Upper lobe of left lung (tissue), 6 donors: ENCODE results near the gene S100A1. TPM values are rescaled to one million over a fixed set of nuclear protein-coding genes. Genes with fewer than 3 reads are reported as not detected.
"Not testable (repeated sequence)": the region's sequence is repeated elsewhere in the genome, so short reads cannot be mapped to it uniquely, and the experiment has no call there.

Experiments used
- ATAC-seq, 2 donors: fragments of 200-7000 bp; cut with Tn5 transposase; one replicate each; pipeline ENCODE4 v1.9.1; 2022; ENCODE audit warnings: mild to moderate bottlenecking in 2 of 2, moderate library complexity in 2 of 2; ENCODE audit not compliant: low FRiP score in 2 of 2
- DNase-seq, 2 donors: peaks; one replicate each; pipeline ENCODE4 v3.0.0-alpha.2; 2019 to 2020
- H3K27ac ChIP-seq, 4 donors: fragments of 200-600 bp; sonication (generic); one replicate each; pipeline ENCODE4 v1.5.1; 2016 to 2019
- H3K27me3 ChIP-seq, 4 donors: fragments of 200-600 bp; sonication (generic); one replicate each; pipeline ENCODE4 v1.5.1; 2017 to 2019
- H3K36me3 ChIP-seq, 4 donors: fragments of 200-600 bp; sonication (generic); one replicate each; pipeline ENCODE4 v1.5.1; 2016 to 2019
- H3K4me1 ChIP-seq, 4 donors: fragments of 200-600 bp; sonication (generic); one replicate each; pipeline ENCODE4 v1.5.1; 2018 to 2019
- H3K4me3 ChIP-seq, 4 donors: fragments of 200-600 bp; sonication (generic); one replicate each; pipeline ENCODE4 v1.5.1; 2017 to 2019; ENCODE audit warnings: mild to moderate bottlenecking in 2 of 4, moderate library complexity in 1 of 4
- H3K9me3 ChIP-seq, 4 donors: fragments of 200-600 bp; sonication (generic); one replicate each; pipeline ENCODE4 v1.5.1; 2018 to 2019
- EP300 ChIP-seq, 4 donors: sonication (generic); formaldehyde crosslinking; IDR thresholded peaks; one replicate each; pipeline ENCODE4 v1.5.1; 2017; ENCODE audit warnings: antibody characterized with exemption in 4 of 4, control low read depth in 2 of 4
- POLR2A ChIP-seq, 4 donors: fragments of 450-650 bp; IDR thresholded peaks; one replicate each; pipeline ENCODE4 v1.5.1; 2016 to 2017; ENCODE audit warnings: antibody characterized with exemption in 4 of 4, mild to moderate bottlenecking in 2 of 4
- POLR2AphosphoS5 ChIP-seq, 2 donors: sonication (generic); formaldehyde crosslinking; IDR thresholded peaks; one replicate each; pipeline ENCODE4 v1.5.1; 2017; ENCODE audit warnings: antibody characterized with exemption in 2 of 2
- WGBS, 2 donors: methylation state at CpG; one replicate each; pipeline ENCODE4 v1.1.5; 2017 to 2018; 5-methylcytosine and 5-hydroxymethylcytosine counted together
- total RNA-seq, 6 donors: library from RNA; depleted of rRNA in 4 of 6; stranded (reverse); fragments of >200 nt in 4 of 6; gene quantifications; one replicate each; pipeline versions ENCODE4 v1.1.0 to v1.2.1, GENCODE V29; 2016 to 2021
- TF ChIP-seq, protein P1 (sequence below), 6 experiments: fragments of 450-650 bp in 4 of 6; fragments of 200-600 bp in 2 of 6; sonication (generic) in 2 of 6; IDR thresholded peaks; one replicate each; pipeline ENCODE4 v1.5.1; 2016 to 2019; ENCODE audit warnings: antibody characterized with exemption in 6 of 6
- donor health status: DM: no; HTN: no; CAD: no; lungs with moderate emphysema.
- donor health status: DM: no; HTN: yes; CAD: no; lungs with severe emphysema.

The S100A1 gene
- total RNA-seq, 6 donors from 2014 or later: 1.1 TPM; not detected in 5

DNA sequence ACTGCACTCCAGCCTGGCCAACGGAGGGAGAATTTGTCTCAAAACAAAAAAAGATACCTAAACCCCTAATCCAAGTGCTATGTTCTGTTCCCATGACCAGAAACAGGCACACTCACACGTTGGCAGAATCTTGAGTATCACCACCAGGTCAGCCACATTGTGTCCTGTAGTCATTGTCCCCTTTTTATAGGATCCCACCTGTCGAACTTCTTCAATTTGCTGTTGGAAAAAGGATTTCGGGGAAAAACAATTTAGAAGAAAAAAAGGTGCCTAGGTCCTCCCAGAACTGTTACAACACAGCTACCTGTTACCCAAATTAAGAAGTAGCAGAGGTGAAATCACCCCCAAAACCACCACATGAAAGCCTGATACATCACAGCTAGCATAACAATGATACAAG, 39.2 kb downstream of the S100A1 start:
- Histone ChIP-seq H3K27me3 (no peaks in the 10 kb centered on the region), H3K9me3 (no peaks in the 10 kb centered on the region), H3K4me3 (no peak overlapping the region), H3K4me1 (peaks cover 8 to 23% (median 19%) of the 10 kb centered on the region in 4 donors), H3K27ac (no peak overlapping the region), H3K36me3 (peaks cover 59 to 73% (median 63%) of the 10 kb centered on the region in 4 donors)
- DNase-seq (no peak), ATAC-seq (no peak)
- TF ChIP-seq POLR2AphosphoS5 (IDR thresholded peaks at IDR 0.05) (no peak), EP300 (IDR thresholded peaks at IDR 0.05) (no peak), POLR2A (IDR thresholded peaks at IDR 0.05) (no peak)
- TF ChIP-seq, protein P1, sequence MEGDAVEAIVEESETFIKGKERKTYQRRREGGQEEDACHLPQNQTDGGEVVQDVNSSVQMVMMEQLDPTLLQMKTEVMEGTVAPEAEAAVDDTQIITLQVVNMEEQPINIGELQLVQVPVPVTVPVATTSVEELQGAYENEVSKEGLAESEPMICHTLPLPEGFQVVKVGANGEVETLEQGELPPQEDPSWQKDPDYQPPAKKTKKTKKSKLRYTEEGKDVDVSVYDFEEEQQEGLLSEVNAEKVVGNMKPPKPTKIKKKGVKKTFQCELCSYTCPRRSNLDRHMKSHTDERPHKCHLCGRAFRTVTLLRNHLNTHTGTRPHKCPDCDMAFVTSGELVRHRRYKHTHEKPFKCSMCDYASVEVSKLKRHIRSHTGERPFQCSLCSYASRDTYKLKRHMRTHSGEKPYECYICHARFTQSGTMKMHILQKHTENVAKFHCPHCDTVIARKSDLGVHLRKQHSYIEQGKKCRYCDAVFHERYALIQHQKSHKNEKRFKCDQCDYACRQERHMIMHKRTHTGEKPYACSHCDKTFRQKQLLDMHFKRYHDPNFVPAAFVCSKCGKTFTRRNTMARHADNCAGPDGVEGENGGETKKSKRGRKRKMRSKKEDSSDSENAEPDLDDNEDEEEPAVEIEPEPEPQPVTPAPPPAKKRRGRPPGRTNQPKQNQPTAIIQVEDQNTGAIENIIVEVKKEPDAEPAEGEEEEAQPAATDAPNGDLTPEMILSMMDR (IDR thresholded peaks at IDR 0.05): no peak
- WGBS, 2 donors: 89 to 90% methylated on average over 4 of the region's 4 CpGs

DNA sequence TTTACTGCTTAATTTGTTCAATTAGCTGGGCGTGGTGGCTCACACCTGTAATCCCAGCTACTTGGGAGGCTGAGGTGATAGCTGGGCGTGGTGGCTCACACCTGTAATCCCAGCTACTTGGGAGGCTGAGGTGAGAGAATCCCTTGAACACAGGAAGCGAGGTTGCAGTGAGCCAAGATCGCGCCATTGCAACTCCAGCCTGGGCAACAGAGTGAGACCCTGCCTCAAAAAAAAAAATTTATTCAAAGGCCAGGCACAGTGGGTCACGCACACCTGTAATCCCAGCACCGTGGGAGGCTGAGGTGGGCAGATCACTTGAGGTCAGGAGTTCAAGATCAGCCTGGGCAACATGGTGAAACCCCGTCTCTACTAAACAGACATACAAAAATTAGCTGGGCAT, 40.4 kb downstream of the S100A1 start:
- H3K9me3 ChIP-seq, DNase-seq, H3K27ac ChIP-seq, H3K4me3 ChIP-seq, H3K27me3 ChIP-seq, ATAC-seq: not testable (repeated sequence)
- 91 to 96% methylated on average over 8 of the region's 8 CpGs for whole genome bisulfite sequencing, 2 donors
- H3K36me3 ChIP-seq: peaks cover 50 to 61% (median 52%) of the 10 kb centered on the region in 4 donors
- H3K4me1 ChIP-seq: peaks cover 8 to 23% (median 19%) of the 10 kb centered on the region in 4 donors

DNA sequence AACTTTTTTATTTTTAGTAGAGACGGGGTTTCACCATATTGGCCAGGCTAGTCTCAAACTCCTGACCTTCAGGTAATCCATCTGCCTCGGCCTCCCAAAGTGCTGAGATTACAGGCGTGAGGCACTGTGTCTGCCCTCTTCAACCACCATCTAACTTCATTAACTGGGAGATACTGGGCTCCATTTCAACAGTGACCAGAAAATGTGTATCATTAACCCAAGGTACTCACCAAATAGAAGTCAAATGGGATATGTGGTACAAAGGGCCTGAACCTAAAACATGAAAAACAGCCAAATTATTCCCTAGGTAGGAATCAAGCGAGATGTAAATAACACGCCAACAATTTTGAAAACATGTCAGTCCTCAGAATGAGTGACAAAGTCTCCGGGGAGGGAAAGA, 41.4 kb downstream of the S100A1 start:
- no peaks in the 10 kb centered on the region for H3K27me3 ChIP-seq
- peak overlapping the region; percentile 75 to 91 (median 84) for H3K4me3 ChIP-seq
- DNase-seq (no peak), ATAC-seq (no peak)
- WGBS, 2 donors: 80 to 84% methylated on average over 6 of the region's 6 CpGs
- peaks cover 8 to 23% (median 19%) of the 10 kb centered on the region in 4 donors for H3K4me1 ChIP-seq
- no peaks in the 10 kb centered on the region for H3K9me3 ChIP-seq
- TF ChIP-seq EP300 (IDR thresholded peaks at IDR 0.05) (no peak), POLR2AphosphoS5 (IDR thresholded peaks at IDR 0.05) (no peak), POLR2A (IDR thresholded peaks at IDR 0.05) (no peak)
- TF ChIP-seq, protein P1 (IDR thresholded peaks at IDR 0.05): no peak
- H3K36me3 ChIP-seq: peaks cover 41 to 52% (median 43%) of the 10 kb centered on the region in 4 donors
- peak overlapping the region in 1 of 4 donors; percentile 91 for H3K27ac ChIP-seq

DNA sequence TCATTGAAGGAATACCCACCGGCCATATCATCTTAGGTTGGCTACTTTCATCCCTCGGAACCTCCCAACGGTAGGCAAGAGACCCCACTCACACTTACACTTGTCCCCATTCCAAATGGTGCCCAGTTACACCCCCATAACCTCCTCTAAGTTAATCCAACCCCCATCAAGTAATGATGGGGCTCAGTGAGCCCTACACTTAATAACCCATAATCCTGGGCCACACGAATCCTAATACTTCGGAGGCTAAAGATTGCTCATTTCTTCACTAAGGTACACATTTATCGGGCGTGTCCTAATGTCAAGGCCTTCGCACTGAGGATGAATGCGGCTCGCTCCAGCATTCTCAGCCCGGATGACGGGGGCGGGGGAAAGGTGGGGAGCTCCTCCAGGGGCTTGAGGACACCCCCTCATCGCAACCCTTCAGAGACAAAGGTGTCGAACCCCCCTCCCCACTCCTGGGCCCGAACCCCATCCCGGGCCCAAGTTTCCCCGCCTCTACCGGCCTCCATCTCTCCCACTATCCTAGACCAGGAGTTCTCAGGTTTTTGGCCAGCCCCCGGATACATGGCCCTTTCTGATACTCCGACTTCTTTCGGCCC, 42.1 kb downstream of the S100A1 start:
- peak overlapping the region; percentile 89 to 91 (median 90) for H3K27ac ChIP-seq
- 1 to 3% methylated on average over 17 to 22 of the region's 22 CpGs for WGBS, 2 donors
- H3K27me3 ChIP-seq: no peaks in the 10 kb centered on the region
- peaks cover 34 to 44% (median 35%) of the 10 kb centered on the region in 4 donors for H3K36me3 ChIP-seq
- ATAC-seq: peak in 1 of 2 donors; percentile 8
- TF ChIP-seq POLR2AphosphoS5 (IDR thresholded peaks at IDR 0.05) (no peak), POLR2A (IDR thresholded peaks at IDR 0.05) (no peak), EP300 (IDR thresholded peaks at IDR 0.05) (no peak)
- TF ChIP-seq, protein P1 (IDR thresholded peaks at IDR 0.05): no peak
- DNase-seq: no peak
- H3K4me1 ChIP-seq: peaks cover 8 to 23% (median 19%) of the 10 kb centered on the region in 4 donors
- H3K9me3 ChIP-seq: no peaks in the 10 kb centered on the region
- peak overlapping the region; percentile 75 to 91 (median 84) for H3K4me3 ChIP-seq

DNA sequence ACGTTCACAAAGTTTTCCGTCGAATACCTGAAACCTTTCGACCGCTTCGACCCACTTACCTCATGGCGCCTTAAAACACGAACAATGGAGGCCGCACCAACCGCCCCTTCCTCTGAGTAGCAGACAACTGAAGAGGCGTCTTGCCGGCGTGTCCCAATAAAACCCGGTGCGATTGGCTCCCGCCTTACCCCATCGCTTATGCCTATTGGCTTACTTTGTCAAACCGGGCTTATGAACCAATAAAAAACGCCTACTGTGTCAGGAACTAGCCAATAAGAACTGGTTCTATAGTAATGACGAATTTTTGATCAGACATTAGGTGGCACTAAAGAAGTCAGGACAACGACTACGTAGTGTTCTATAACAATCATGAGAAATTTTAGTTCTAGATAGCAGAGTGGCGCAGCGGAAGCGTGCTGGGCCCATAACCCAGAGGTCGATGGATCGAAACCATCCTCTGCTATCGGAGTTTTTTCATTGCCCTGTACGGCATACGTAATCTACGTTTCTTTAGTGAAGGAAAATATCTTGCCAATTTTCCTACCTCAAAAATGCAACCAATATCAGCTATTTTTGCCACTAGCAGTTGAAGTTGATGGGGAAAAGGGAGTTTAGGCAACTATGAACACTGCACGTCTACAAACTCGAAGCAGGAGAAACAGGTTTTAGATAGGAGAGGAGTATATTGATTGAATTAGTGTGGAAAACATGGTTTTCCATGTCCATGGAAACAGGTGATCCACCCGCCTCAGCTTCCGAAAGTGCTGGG, 42.8 kb downstream of the S100A1 start, which contains the start of gene ILF2:
ILF2 (minus strand) TSS at position 135 of the 769 bp plus-strand sequence; CDS start at position 64, 71 bp downstream.
- ATAC-seq (peak; percentile 96 to 99), DNase-seq (peak in 1 of 2 donors; percentile 94)
- no peaks in the 10 kb centered on the region for H3K27me3 ChIP-seq
- peak within 1 kb of the TSS; percentile 75 to 91 (median 84) for H3K4me3 ChIP-seq
- peak within 1 kb of the TSS; percentile 89 to 91 (median 90) for H3K27ac ChIP-seq
- H3K9me3 ChIP-seq: no peaks in the 10 kb centered on the region
- peak in 3 of 4 donors; percentile 71 to 90 (median 89) for TF ChIP-seq POLR2A (IDR thresholded peaks at IDR 0.05)
- TF ChIP-seq EP300 (IDR thresholded peaks at IDR 0.05): no peak
- TF ChIP-seq POLR2AphosphoS5 (IDR thresholded peaks at IDR 0.05): peak; percentile 92 to 93
- TF ChIP-seq, protein P1 (IDR thresholded peaks at IDR 0.05): peak in 2 of 6 experiments; percentile 7 to 20
- peaks cover 8 to 23% (median 19%) of the 10 kb centered on the region in 4 donors for H3K4me1 ChIP-seq
- H3K36me3 ChIP-seq: peaks cover 28 to 37% (median 29%) of the 10 kb centered on the region in 4 donors
- 0% methylated on average over 32 to 35 of the region's 35 CpGs for WGBS, 2 donors

DNA sequence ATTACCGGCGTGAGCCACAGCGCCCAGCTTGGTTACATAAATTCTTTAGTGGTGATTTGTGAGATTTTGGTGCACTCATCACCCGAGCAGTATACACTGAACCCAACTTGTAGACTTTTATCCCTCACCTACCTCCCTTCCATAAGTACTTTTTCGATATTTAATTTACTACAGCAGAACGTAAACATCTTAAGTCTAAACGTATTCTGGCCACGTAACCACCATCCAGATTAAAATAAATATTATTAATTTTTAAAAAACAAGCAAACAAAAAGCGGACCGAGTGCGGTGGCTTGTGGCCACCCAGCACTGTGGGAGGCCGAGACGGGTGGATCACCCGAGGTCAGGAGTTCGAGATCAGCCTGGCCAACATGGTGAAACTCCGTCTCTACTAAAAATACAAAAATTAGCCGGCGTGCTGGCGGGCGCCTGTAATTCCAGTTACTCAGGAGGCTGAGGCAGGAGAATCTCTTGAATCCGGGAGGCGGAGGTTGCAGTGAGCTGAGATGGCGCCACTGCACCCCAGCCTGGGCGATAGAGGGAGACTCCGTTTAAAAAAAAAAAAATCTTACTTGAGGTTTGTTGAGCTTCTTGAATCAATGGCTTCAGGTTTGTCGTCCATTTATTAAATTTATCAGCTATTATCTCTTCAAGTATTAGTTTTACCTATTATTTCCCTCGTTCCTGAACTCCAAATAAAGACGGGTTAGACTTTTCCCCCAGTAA, 43.6 kb downstream of the S100A1 start:
- Histone ChIP-seq H3K27ac (peak overlapping the region; percentile 77 to 91 (median 80)), H3K4me3 (peak overlapping the region; percentile 11 to 91 (median 82)), H3K36me3 (peaks cover 20 to 30% (median 21%) of the 10 kb centered on the region in 4 donors), H3K4me1 (peaks cover 8 to 23% (median 19%) of the 10 kb centered on the region in 4 donors)
- H3K9me3 ChIP-seq, H3K27me3 ChIP-seq, DNase-seq: not testable (repeated sequence)
- WGBS, 2 donors: 7% methylated on average over 28 of the region's 28 CpGs
- peak; percentile 67 to 78 for ATAC-seq
